RWPE2 (cell line): ENCODE measurements around the gene CYP2A7.
"Not testable (repeated sequence)": the region's sequence is repeated elsewhere in the genome, so short reads cannot be mapped to it uniquely, and the experiment has no call there.

Experiments
- ATAC-seq: fragments of 200-7000 bp; cut with Tn5 transposase; 3 replicates; pipeline ENCODE4 v1.9.1; 2021; ENCODE audit warnings: low read depth
- DNase-seq: peaks from one replicate; pipeline ENCODE4 v3.0.0-alpha.2; 2020; ENCODE audit warnings: low spot score
- H3K27ac ChIP-seq: fragments of 450-650 bp; 2 replicates; pipeline ENCODE4 v1.5.1; 2017; ENCODE audit warnings: mild to moderate bottlenecking; ENCODE audit not compliant: poor library complexity, severe bottlenecking
- H3K27me3 ChIP-seq: fragments of 250-450 bp; sonication (Bioruptor Pico); 2 replicates; pipeline ENCODE4 v1.5.1; 2021; ENCODE audit warnings: mild to moderate bottlenecking, moderate library complexity; ENCODE audit not compliant: insufficient read depth, poor library complexity, severe bottlenecking
- H3K36me3 ChIP-seq: fragments of 250-450 bp; sonication (Bioruptor Pico); 2 replicates; pipeline ENCODE4 v1.5.1; 2020; ENCODE audit warnings: low read depth, mild to moderate bottlenecking, moderate library complexity
- H3K4me1 ChIP-seq: fragments of 250-450 bp; sonication (Bioruptor Pico); 2 replicates; pipeline ENCODE4 v1.5.1; 2021; ENCODE audit warnings: mild to moderate bottlenecking, moderate library complexity; ENCODE audit not compliant: insufficient read depth, poor library complexity, severe bottlenecking
- H3K4me3 ChIP-seq: fragments of 250-450 bp; sonication (Bioruptor Pico); 2 replicates; pipeline ENCODE4 v1.5.1; 2021; ENCODE audit warnings: mild to moderate bottlenecking, moderate library complexity; ENCODE audit not compliant: severe bottlenecking
- H3K9me3 ChIP-seq: fragments of 250-450 bp; sonication (Bioruptor Pico); 2 replicates; pipeline ENCODE4 v1.5.1; 2021; ENCODE audit warnings: mild to moderate bottlenecking, moderate library complexity; ENCODE audit not compliant: severe bottlenecking
- CTCF ChIP-seq: fragments of 450-650 bp; IDR thresholded peaks from one replicate; pipeline ENCODE4 v1.5.1; 2017; ENCODE audit warnings: mild to moderate bottlenecking, moderate library complexity; ENCODE audit not compliant: poor library complexity, severe bottlenecking

CYP2A7 gene

GRCh38 chr19:40921005-40921897 is 39.2 kb upstream of the CYP2A7 start:
- H3K27ac ChIP-seq, result no peak overlapping the region
- ATAC-seq (peak; percentile 79), DNase-seq (no peak)
- H3K9me3 ChIP-seq, result no peaks in the 10 kb centered on the region
- H3K27me3 ChIP-seq, result no peaks in the 10 kb centered on the region
- no peaks in the 10 kb centered on the region for H3K4me1 ChIP-seq
- no peak overlapping the region for H3K4me3 ChIP-seq
- H3K36me3 ChIP-seq, result no peaks in the 10 kb centered on the region
- TF ChIP-seq CTCF, result no peak

GRCh38 chr19:40920300-40921004 is 38.4 kb upstream of the CYP2A7 start:
- no peak for TF ChIP-seq CTCF
- no peaks in the 10 kb centered on the region for H3K36me3 ChIP-seq
- no peaks in the 10 kb centered on the region for H3K27me3 ChIP-seq
- H3K9me3 ChIP-seq, result no peaks in the 10 kb centered on the region
- ATAC-seq (no peak), DNase-seq (no peak)
- H3K27ac ChIP-seq, result no peak overlapping the region
- H3K4me1 ChIP-seq, result no peaks in the 10 kb centered on the region
- no peak overlapping the region for H3K4me3 ChIP-seq

- not testable (repeated sequence) for H3K4me3 ChIP-seq, H3K27ac ChIP-seq, ATAC-seq, DNase-seq, H3K36me3 ChIP-seq, H3K4me1 ChIP-seq, H3K27me3 ChIP-seq, H3K9me3 ChIP-seq
These were observed 37.7 kb upstream of the CYP2A7 start for GRCh38 chr19:40919530-40920299.

GRCh38 chr19:40918303-40918702 is 36.3 kb upstream of the CYP2A7 start:
- not testable (repeated sequence) for H3K36me3 ChIP-seq, H3K4me3 ChIP-seq, H3K4me1 ChIP-seq, H3K27ac ChIP-seq, DNase-seq, ATAC-seq, H3K9me3 ChIP-seq, H3K27me3 ChIP-seq

GRCh38 chr19:40908976-40909375 is 26.9 kb upstream of the CYP2A7 start:
- DNase-seq, result no peak
- Histone ChIP-seq H3K27me3 (peaks cover 11% of the 10 kb centered on the region), H3K4me1 (no peaks in the 10 kb centered on the region), H3K4me3 (no peak overlapping the region), H3K27ac (no peak overlapping the region), H3K36me3 (no peaks in the 10 kb centered on the region), H3K9me3 (no peaks in the 10 kb centered on the region)
- ATAC-seq, result no peak
- no peak for TF ChIP-seq CTCF
